ENCODE measurements around the gene TMTC3.

Gene TMTC3

DNA sequence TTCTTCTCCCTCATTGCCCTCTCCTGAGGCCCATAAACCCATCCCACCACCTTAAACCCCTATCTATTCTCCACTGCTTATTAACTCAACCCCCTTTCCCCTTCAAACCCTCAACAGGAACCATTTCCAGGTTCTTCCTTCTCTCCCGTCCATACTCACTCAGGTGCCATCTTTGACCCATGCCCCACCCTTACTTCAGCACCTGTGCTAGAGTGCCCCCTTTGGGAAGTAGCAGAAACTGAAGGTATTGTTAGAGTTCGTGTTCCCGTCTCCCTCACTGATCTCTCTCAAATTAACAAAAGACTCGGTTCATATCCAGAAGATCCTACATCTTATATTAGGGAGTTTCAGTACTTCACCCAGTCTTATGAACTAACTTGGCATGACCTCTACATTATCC, 86.6 kb downstream of the TMTC3 start:
- DNase-seq, result no peak

DNA sequence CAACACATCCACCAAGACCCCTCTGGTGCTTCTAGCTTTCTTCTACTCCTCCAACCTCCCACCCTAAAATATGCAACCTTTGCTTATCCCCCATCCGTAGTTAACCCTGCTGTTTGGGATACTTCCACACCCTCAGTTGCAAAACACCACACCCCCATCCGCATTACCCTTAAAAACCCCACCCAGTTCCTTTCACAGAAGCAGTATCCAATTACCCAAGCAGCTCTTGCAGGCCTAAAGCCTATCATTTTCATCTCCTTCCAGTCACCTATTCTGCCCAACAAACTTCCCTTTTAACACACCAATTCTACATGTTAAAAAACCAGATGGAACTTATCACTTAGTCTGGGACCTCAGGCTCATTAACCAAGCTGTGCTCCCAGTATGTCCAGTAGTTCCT, 88.2 kb downstream of the TMTC3 start:
- no peak for DNase-seq

GRCh38 chr12:88235183-88235833, 93.2 kb downstream of the TMTC3 start:
- DNase-seq, result no peak

GRCh38 chr12:88237954-88238353, 95.8 kb downstream of the TMTC3 start:
- no peak for DNase-seq

- DNase-seq, result no peak
These were observed 96.3 kb downstream of the TMTC3 start for GRCh38 chr12:88238406-88238805.

GRCh38 chr12:88241862-88242570, 99.9 kb downstream of the TMTC3 start:
- no peak for DNase-seq

- no peak for DNase-seq
These were observed 100.4 kb downstream of the TMTC3 start for GRCh38 chr12:88242571-88242925.

GRCh38 chr12:88242939-88243338, 100.8 kb downstream of the TMTC3 start:
- no peak for DNase-seq

DNA sequence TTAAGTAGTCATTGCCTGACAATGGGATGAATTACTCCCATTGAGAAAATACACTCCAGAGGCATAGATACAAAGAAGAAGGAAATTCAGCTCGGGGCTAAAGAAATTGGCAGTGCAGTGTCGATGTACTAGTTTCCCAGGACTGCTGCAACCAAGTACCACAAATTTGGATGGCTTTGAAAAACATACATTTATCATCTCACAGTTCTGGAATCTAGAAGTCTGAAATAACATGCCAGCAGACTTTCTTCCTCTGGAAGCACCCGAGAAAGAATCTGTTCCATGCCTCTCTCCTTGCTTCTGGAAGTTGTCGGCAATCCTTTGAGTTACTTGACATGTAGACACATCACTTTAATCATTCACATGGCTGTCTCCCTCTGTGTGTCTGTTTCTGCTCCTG, 101.9 kb downstream of the TMTC3 start:
- DNase-seq, result no peak

GRCh38 chr12:88245905-88246304, 103.8 kb downstream of the TMTC3 start:
- DNase-seq, result no peak

DNA sequence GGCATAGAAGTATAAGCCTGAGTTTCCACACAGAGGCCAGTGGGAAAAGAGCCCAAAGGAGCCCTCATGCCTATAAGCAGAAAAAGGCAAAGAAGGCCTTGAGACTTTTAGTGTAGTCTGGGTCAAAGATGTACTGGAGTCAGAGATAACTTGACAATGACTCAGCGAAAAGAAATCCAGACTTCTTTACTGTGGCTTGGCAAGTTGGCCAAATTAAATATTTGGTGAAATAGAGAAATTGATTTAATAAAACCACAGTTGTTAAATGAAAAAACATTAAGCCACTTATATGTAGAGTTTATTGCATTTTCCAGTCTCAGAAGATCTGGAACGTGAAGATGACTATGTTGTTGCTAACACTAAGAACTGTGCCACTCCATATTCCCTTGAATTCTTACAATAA, 105.1 kb downstream of the TMTC3 start:
- no peak for DNase-seq

- no peak for DNase-seq
These were observed 106.5 kb downstream of the TMTC3 start for GRCh38 chr12:88248606-88249005.

All from GOT3 (cell line).